Body of pancreas (tissue), 4 donors: Measurements from ENCODE around the gene TGM2.

Experiments used
- CTCF ChIP-seq, 7 experiments: fragments of 450-650 bp in 4 of 7; fragments of 200-600 bp in 3 of 7; sonication (generic) in 3 of 7; IDR thresholded peaks; one replicate each; pipeline ENCODE4 v1.5.1; 2016 to 2019; ENCODE audit warnings: antibody characterized with exemption in 7 of 7
- POLR2A ChIP-seq, 3 donors: fragments of 450-650 bp; IDR thresholded peaks; one replicate each; pipeline ENCODE4 v1.6.1; 2016; ENCODE audit warnings: antibody characterized with exemption in 3 of 3, mild to moderate bottlenecking in 2 of 3

GRCh38 chr20:38152175-38152620, 12.9 kb downstream of the TGM2 start:
- TF ChIP-seq CTCF (IDR thresholded peaks at IDR 0.05), result no peak
- no peak for TF ChIP-seq POLR2A (IDR thresholded peaks at IDR 0.05)
